Astrocyte (in vitro differentiated cells and primary cell): ENCODE results near the gene KIAA0232. TPM values are rescaled to one million over a fixed set of nuclear protein-coding genes. Genes with fewer than 3 reads are reported as not detected.

ENCODE experiments used
- DNase-seq: peaks from one replicate; pipeline ENCODE4 v3.0.0-alpha.2; 2010; ENCODE audit warnings: low read depth
- FAIRE-seq: peaks from 2 replicates; lab custom pipeline; 2011; peaks lifted over from hg19 to GRCh38; lab: Jason Lieb, UNC
- H2AFZ ChIP-seq: 2 replicates; pipeline ENCODE4 v1.6.0; 2012; ENCODE audit warnings: low read depth, low read length, inconsistent platforms
- H3K27ac ChIP-seq: 2 replicates; pipeline ENCODE4 v1.5.1; 2011; ENCODE audit warnings: low read depth, low read length, inconsistent platforms
- H3K27me3 ChIP-seq: 2 replicates; pipeline ENCODE4 v1.6.0; 2011; ENCODE audit warnings: low read length, inconsistent platforms; ENCODE audit not compliant: insufficient read depth
- H3K36me3 ChIP-seq: 2 replicates; pipeline ENCODE4 v1.5.1; 2011; ENCODE audit warnings: low read length, inconsistent platforms; ENCODE audit not compliant: insufficient read depth
- H3K4me1 ChIP-seq: 2 replicates; pipeline ENCODE4 v1.5.1; 2011; ENCODE audit warnings: low read length, inconsistent platforms; ENCODE audit not compliant: insufficient read depth
- H3K4me2 ChIP-seq: 2 replicates; pipeline ENCODE4 v1.6.0; 2012; ENCODE audit warnings: low read length, inconsistent platforms
- H3K4me3 ChIP-seq: 2 replicates; pipeline ENCODE4 v1.5.1; 2011; ENCODE audit warnings: low read depth, mild to moderate bottlenecking, low read length, inconsistent platforms; ENCODE audit not compliant: insufficient read depth
- H3K79me2 ChIP-seq: 2 replicates; pipeline ENCODE4 v1.6.0; 2012; ENCODE audit warnings: mild to moderate bottlenecking, low read length, inconsistent platforms; ENCODE audit not compliant: insufficient read depth
- H3K9ac ChIP-seq: 2 replicates; pipeline ENCODE4 v1.6.0; 2012; ENCODE audit warnings: mild to moderate bottlenecking, low read length, inconsistent platforms
- H3K9me3 ChIP-seq: 2 replicates; pipeline ENCODE4 v1.5.1; 2012; ENCODE audit warnings: low read depth, mild to moderate bottlenecking, low read length, inconsistent platforms; ENCODE audit not compliant: insufficient read depth
- H4K20me1 ChIP-seq: 2 replicates; pipeline ENCODE4 v1.6.0; 2012; ENCODE audit warnings: low read length, inconsistent platforms; ENCODE audit not compliant: insufficient read depth
- H3K27ac Mint-ChIP-seq: one replicate; pipeline ENCODE4 v1.8.0; 2021; ENCODE audit warnings: mild to moderate bottlenecking, mixed read lengths; ENCODE audit not compliant: unreplicated experiment
- H3K27me3 Mint-ChIP-seq: one replicate; pipeline ENCODE4 v1.8.0; 2021; ENCODE audit warnings: low read depth, mixed read lengths; ENCODE audit not compliant: unreplicated experiment
- H3K36me3 Mint-ChIP-seq: one replicate; pipeline ENCODE4 v1.8.0; 2021; ENCODE audit warnings: low read depth, mixed read lengths; ENCODE audit not compliant: unreplicated experiment
- H3K4me1 Mint-ChIP-seq: one replicate; pipeline ENCODE4 v1.8.0; 2021; ENCODE audit warnings: low read depth, mixed read lengths; ENCODE audit not compliant: unreplicated experiment
- H3K4me3 Mint-ChIP-seq: one replicate; pipeline ENCODE4 v1.8.0; 2021; ENCODE audit warnings: mild to moderate bottlenecking, moderate library complexity, mixed read lengths; ENCODE audit not compliant: unreplicated experiment
- H3K9me3 Mint-ChIP-seq: one replicate; pipeline ENCODE4 v1.8.0; 2021; ENCODE audit warnings: mild to moderate bottlenecking, mixed read lengths; ENCODE audit not compliant: unreplicated experiment
- CTCF ChIP-seq: IDR thresholded peaks from 2 replicates; pipeline ENCODE4 v1.5.1; 2011; ENCODE audit warnings: low read depth, mild to moderate bottlenecking, inconsistent platforms, low read length, moderate library complexity; ENCODE audit not compliant: insufficient read depth
- EZH2 ChIP-seq: IDR thresholded peaks from 2 replicates; pipeline ENCODE4 v1.6.1; 2012; ENCODE audit warnings: mild to moderate bottlenecking, low read length, inconsistent platforms; ENCODE audit not compliant: insufficient read depth
- total RNA-seq: library from RNA; stranded (reverse); gene quantifications from 2 replicates; pipeline ENCODE4 v1.2.1, GENCODE V29; 2021

KIAA0232 gene
- total RNA-seq, 1 donor from 2014 or later, result 27.6 TPM

- Mint-ChIP-seq H3K9me3 (no peaks in the 10 kb centered on the region), H3K36me3 (peaks cover 15% of the 10 kb centered on the region), H3K27ac (no peak overlapping the region), H3K4me1 (peaks cover 16% of the 10 kb centered on the region), H3K4me3 (no peak overlapping the region), H3K27me3 (no peaks in the 10 kb centered on the region)
- H3K9ac ChIP-seq, result no peak overlapping the region
- no peaks in the 10 kb centered on the region for H3K9me3 ChIP-seq
- no peaks in the 10 kb centered on the region for H3K27me3 ChIP-seq
- no peak for DNase-seq
- no peak overlapping the region for H2AFZ ChIP-seq
- no peak overlapping the region for H3K4me3 ChIP-seq
- no peaks in the 10 kb centered on the region for H3K79me2 ChIP-seq
- peaks cover 17% of the 10 kb centered on the region for H3K36me3 ChIP-seq
- peaks cover 13% of the 10 kb centered on the region for H3K4me1 ChIP-seq
- TF ChIP-seq EZH2 (no peak), CTCF (no peak)
- H3K27ac ChIP-seq, result no peak overlapping the region
- FAIRE-seq, result no peak
- H4K20me1 ChIP-seq, result no peaks in the 10 kb centered on the region
- no peak overlapping the region for H3K4me2 ChIP-seq
Observed at GRCh38 chr4:6884341-6884870, 101.9 kb downstream of the KIAA0232 start.

GRCh38 chr4:6885953-6886557 lies 103.5 kb downstream of the KIAA0232 start:
- Mint-ChIP-seq H3K9me3 (no peaks in the 10 kb centered on the region), H3K27me3 (no peaks in the 10 kb centered on the region), H3K36me3 (peaks cover 12% of the 10 kb centered on the region), H3K4me1 (peaks cover 13% of the 10 kb centered on the region), H3K4me3 (peak overlapping the region; percentile 64), H3K27ac (peak overlapping the region; percentile 66)
- H2AFZ ChIP-seq, result peak overlapping the region; percentile 26
- DNase-seq (peak; percentile 75), FAIRE-seq (peak; percentile 41)
- H3K4me3 ChIP-seq, result no peak overlapping the region
- no peaks in the 10 kb centered on the region for H3K79me2 ChIP-seq
- H3K27ac ChIP-seq, result peak overlapping the region; percentile 64
- H3K9ac ChIP-seq, result peak overlapping the region; percentile 60
- TF ChIP-seq EZH2 (no peak), CTCF (peak; percentile 10)
- no peaks in the 10 kb centered on the region for H3K27me3 ChIP-seq
- peaks cover 15% of the 10 kb centered on the region for H3K36me3 ChIP-seq
- H3K4me2 ChIP-seq, result peak overlapping the region; percentile 78
- H3K9me3 ChIP-seq, result no peaks in the 10 kb centered on the region
- H3K4me1 ChIP-seq, result peaks cover 13% of the 10 kb centered on the region
- H4K20me1 ChIP-seq, result no peaks in the 10 kb centered on the region

GRCh38 chr4:6886886-6887285 lies 104.4 kb downstream of the KIAA0232 start:
- no peak overlapping the region for H3K4me3 Mint-ChIP-seq
- no peaks in the 10 kb centered on the region for H4K20me1 ChIP-seq
- H3K4me3 ChIP-seq, result no peak overlapping the region
- H3K4me1 Mint-ChIP-seq, result peaks cover 13% of the 10 kb centered on the region
- peaks cover 17% of the 10 kb centered on the region for H3K4me1 ChIP-seq
- no peak for TF ChIP-seq CTCF
- no peak for FAIRE-seq
- no peak overlapping the region for H2AFZ ChIP-seq
- no peak overlapping the region for H3K9ac ChIP-seq
- no peak for DNase-seq
- no peaks in the 10 kb centered on the region for H3K9me3 Mint-ChIP-seq
- H3K36me3 ChIP-seq, result peaks cover 8% of the 10 kb centered on the region
- H3K36me3 Mint-ChIP-seq, result peaks cover 11% of the 10 kb centered on the region
- no peak overlapping the region for H3K4me2 ChIP-seq
- H3K27ac Mint-ChIP-seq, result no peak overlapping the region
- no peaks in the 10 kb centered on the region for H3K9me3 ChIP-seq
- H3K27ac ChIP-seq, result no peak overlapping the region
- no peaks in the 10 kb centered on the region for H3K27me3 ChIP-seq
- H3K27me3 Mint-ChIP-seq, result no peaks in the 10 kb centered on the region
- H3K79me2 ChIP-seq, result no peaks in the 10 kb centered on the region
